ENCODE results near the gene PAM.

The PAM gene

DNA sequence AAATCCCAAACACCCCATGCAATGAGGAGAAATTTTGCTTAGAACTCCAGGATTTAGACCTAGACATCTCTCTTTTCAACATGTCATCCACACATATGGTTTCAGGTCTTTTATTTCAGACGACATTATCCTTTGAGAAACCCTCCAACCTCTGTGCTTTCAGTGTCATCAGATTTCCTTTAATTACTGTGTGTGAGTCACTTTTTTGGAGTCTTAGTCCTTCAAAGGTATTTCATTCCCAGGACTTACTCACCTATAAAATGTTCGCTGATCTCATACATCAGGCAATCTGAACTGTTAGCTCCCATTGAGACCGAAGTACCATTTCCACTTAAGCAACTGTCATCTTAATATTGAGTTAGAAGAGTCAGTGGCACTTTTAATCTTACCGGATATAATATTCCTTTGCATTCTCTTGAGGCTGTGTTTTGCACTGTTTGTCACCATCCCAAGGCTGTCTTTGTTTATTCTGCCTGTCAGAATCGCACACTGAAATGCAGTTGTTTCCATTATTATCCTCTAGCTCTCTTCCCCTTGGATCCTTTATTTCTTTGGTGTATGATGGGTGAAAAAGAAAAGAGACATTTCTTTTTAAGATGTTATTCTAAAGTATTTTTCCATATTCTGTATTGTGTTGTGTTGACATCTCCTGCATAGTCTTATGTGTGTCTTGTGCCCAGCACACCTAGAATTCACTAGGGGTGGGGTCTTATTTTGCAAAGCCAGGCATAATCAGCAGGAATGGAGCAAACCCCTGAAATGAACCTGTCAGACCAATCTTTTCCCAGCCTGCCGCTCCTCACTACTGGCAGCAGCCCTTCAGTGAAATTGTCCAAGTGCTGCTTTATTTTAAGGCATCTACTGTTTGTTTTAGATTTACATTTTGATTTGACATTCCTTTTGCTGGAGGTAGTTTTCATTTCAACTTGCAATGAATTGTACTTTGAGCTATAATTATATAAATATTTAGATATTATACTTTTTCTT is 155.4 kb downstream of the PAM start:
- ATAC-seq, result peak; percentile 75
- TF ChIP-seq, protein P1, sequence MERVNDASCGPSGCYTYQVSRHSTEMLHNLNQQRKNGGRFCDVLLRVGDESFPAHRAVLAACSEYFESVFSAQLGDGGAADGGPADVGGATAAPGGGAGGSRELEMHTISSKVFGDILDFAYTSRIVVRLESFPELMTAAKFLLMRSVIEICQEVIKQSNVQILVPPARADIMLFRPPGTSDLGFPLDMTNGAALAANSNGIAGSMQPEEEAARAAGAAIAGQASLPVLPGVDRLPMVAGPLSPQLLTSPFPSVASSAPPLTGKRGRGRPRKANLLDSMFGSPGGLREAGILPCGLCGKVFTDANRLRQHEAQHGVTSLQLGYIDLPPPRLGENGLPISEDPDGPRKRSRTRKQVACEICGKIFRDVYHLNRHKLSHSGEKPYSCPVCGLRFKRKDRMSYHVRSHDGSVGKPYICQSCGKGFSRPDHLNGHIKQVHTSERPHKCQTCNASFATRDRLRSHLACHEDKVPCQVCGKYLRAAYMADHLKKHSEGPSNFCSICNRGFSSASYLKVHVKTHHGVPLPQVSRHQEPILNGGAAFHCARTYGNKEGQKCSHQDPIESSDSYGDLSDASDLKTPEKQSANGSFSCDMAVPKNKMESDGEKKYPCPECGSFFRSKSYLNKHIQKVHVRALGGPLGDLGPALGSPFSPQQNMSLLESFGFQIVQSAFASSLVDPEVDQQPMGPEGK (CRISPR knock-in tag; IDR thresholded peaks at IDR 0.05; ENCODE audit: borderline replicate concordance), result no peak
- no peak for TF ChIP-seq ARNTL (CRISPR knock-in tag; IDR thresholded peaks at IDR 0.05; ENCODE audit: borderline replicate concordance, low read depth)
- no peak for TF ChIP-seq TCF4 (CRISPR knock-in tag; IDR thresholded peaks at IDR 0.05; ENCODE audit: borderline replicate concordance)
- TF ChIP-seq ZFP3 (CRISPR knock-in tag; IDR thresholded peaks at IDR 0.05), result no peak
- TF ChIP-seq, protein P2, sequence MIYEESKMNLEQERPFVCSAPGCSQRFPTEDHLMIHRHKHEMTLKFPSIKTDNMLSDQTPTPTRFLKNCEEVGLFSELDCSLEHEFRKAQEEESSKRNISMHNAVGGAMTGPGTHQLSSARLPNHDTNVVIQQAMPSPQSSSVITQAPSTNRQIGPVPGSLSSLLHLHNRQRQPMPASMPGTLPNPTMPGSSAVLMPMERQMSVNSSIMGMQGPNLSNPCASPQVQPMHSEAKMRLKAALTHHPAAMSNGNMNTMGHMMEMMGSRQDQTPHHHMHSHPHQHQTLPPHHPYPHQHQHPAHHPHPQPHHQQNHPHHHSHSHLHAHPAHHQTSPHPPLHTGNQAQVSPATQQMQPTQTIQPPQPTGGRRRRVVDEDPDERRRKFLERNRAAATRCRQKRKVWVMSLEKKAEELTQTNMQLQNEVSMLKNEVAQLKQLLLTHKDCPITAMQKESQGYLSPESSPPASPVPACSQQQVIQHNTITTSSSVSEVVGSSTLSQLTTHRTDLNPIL (CRISPR knock-in tag; IDR thresholded peaks at IDR 0.05; ENCODE audit: low read depth), result peak; percentile 48; the same call in 1 of the 2 replicates
- no peak for TF ChIP-seq BACH2 (CRISPR knock-in tag; IDR thresholded peaks at IDR 0.05; ENCODE audit: borderline replicate concordance)
- peak; percentile 85 for TF ChIP-seq ISL1 (CRISPR knock-in tag; IDR thresholded peaks at IDR 0.05)
- TF ChIP-seq OSR1 (CRISPR knock-in tag; IDR thresholded peaks at IDR 0.05), result no peak
- no peak for TF ChIP-seq ZNF8 (CRISPR knock-in tag; IDR thresholded peaks at IDR 0.05)
- TF ChIP-seq, protein P3, sequence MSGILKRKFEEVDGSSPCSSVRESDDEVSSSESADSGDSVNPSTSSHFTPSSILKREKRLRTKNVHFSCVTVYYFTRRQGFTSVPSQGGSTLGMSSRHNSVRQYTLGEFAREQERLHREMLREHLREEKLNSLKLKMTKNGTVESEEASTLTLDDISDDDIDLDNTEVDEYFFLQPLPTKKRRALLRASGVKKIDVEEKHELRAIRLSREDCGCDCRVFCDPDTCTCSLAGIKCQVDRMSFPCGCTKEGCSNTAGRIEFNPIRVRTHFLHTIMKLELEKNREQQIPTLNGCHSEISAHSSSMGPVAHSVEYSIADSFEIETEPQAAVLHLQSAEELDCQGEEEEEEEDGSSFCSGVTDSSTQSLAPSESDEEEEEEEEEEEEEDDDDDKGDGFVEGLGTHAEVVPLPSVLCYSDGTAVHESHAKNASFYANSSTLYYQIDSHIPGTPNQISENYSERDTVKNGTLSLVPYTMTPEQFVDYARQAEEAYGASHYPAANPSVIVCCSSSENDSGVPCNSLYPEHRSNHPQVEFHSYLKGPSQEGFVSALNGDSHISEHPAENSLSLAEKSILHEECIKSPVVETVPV (CRISPR knock-in tag; IDR thresholded peaks at IDR 0.05), result no peak
- no peak for TF ChIP-seq ESRRG (CRISPR knock-in tag; IDR thresholded peaks at IDR 0.05)
- TF ChIP-seq PPARA (CRISPR knock-in tag; IDR thresholded peaks at IDR 0.05; ENCODE audit: borderline replicate concordance), result no peak
- no peak for TF ChIP-seq GLIS3 (CRISPR knock-in tag; IDR thresholded peaks at IDR 0.05)
- TF ChIP-seq SNAI2 (CRISPR knock-in tag; IDR thresholded peaks at IDR 0.05), result no peak
- TF ChIP-seq ZNF70 (CRISPR knock-in tag; IDR thresholded peaks at IDR 0.05), result no peak
- peak; percentile 50; the same call in 1 of the 2 replicates for TF ChIP-seq ZC3H10 (CRISPR knock-in tag; IDR thresholded peaks at IDR 0.05)
- TF ChIP-seq, protein P4, sequence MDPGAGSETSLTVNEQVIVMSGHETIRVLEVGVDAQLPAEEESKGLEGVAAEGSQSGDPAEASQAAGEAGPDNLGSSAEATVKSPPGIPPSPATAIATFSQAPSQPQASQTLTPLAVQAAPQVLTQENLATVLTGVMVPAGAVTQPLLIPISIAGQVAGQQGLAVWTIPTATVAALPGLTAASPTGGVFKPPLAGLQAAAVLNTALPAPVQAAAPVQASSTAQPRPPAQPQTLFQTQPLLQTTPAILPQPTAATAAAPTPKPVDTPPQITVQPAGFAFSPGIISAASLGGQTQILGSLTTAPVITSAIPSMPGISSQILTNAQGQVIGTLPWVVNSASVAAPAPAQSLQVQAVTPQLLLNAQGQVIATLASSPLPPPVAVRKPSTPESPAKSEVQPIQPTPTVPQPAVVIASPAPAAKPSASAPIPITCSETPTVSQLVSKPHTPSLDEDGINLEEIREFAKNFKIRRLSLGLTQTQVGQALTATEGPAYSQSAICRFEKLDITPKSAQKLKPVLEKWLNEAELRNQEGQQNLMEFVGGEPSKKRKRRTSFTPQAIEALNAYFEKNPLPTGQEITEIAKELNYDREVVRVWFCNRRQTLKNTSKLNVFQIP (CRISPR knock-in tag; IDR thresholded peaks at IDR 0.05; ENCODE audit: borderline replicate concordance, low read depth), result no peak
- TF ChIP-seq ZFP30 (CRISPR knock-in tag; IDR thresholded peaks at IDR 0.05), result no peak

DNA sequence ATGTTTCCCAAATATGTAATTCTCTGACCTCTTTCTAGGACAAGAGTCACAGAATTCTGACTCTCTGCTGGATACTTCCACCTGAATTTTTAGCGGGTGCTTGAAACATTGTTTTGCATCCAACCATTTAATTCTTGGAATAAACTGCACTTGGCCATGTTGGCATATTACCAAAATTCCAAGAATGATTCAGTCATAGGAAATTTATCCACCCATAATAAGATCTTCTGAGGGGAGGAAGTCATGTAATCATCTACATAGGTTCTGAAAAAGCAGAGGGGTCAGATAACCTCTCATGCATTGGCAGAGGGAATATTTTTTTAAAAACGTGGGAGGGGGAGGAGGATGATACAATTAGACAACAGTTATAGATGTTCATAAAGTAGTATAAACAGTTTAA is 156.9 kb downstream of the PAM start:
- no peak for TF ChIP-seq TCF4 (CRISPR knock-in tag; IDR thresholded peaks at IDR 0.05; ENCODE audit: borderline replicate concordance)
- no peak for TF ChIP-seq ARNTL (CRISPR knock-in tag; IDR thresholded peaks at IDR 0.05; ENCODE audit: borderline replicate concordance, low read depth)
- no peak for TF ChIP-seq CSDC2 (CRISPR knock-in tag; IDR thresholded peaks at IDR 0.05)
- no peak for TF ChIP-seq ZFP30 (CRISPR knock-in tag; IDR thresholded peaks at IDR 0.05)
- TF ChIP-seq ISL1 (CRISPR knock-in tag; IDR thresholded peaks at IDR 0.05), result peak; percentile 79
- no peak for TF ChIP-seq GLIS3 (CRISPR knock-in tag; IDR thresholded peaks at IDR 0.05)
- TF ChIP-seq, protein P2 (CRISPR knock-in tag; IDR thresholded peaks at IDR 0.05; ENCODE audit: low read depth), result no peak
- peak; percentile 73 for ATAC-seq

DNA sequence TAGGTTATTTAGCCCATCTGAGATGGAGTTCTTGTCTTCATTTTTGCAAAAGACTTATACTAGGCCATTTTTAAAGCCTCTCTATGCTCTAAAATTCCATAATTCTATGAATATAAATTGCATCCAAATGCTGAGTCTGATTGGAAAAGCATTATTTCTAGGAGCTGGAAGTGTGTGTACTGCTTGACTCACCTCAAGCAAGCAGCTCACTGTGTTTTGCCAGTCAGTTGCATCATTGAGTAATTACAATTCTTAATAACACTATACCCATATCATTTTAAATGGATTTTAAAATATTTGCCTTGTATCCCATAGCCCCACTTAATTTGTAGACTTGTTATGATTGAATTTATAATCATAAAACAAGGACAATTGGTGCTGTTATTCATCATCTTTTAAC is 161.0 kb downstream of the PAM start:
- TF ChIP-seq ESRRG (CRISPR knock-in tag; IDR thresholded peaks at IDR 0.05) (no peak), TOX (CRISPR knock-in tag; IDR thresholded peaks at IDR 0.05; ENCODE audit: borderline replicate concordance) (no peak), BACH2 (CRISPR knock-in tag; IDR thresholded peaks at IDR 0.05; ENCODE audit: borderline replicate concordance) (no peak), TCF4 (CRISPR knock-in tag; IDR thresholded peaks at IDR 0.05; ENCODE audit: borderline replicate concordance) (no peak), ZFP30 (CRISPR knock-in tag; IDR thresholded peaks at IDR 0.05) (no peak), ZFP3 (CRISPR knock-in tag; IDR thresholded peaks at IDR 0.05) (no peak), ISL1 (CRISPR knock-in tag; IDR thresholded peaks at IDR 0.05) (no peak), RARB (CRISPR knock-in tag; IDR thresholded peaks at IDR 0.05) (no peak)
- ATAC-seq, result no peak

Measured in SK-N-SH treated with all-trans-retinoic acid at 6 μM for 48 hours (cell line).